ENCODE results near the gene SETD3. TPM values are rescaled to one million over a fixed set of nuclear protein-coding genes. Genes with fewer than 3 reads are reported as not detected.

The SETD3 gene
- total and polyA plus RNA-seq, 10 of the 15 experiments (the other 5 are each of a cell fraction or from before 2014, with no cell fraction given), result 11.3 to 44.2 (median 36.5) TPM

- RAD21 ChIA-PET (ENCODE audit: unreplicated experiment), result no interaction called here
- Histone ChIP-seq H3K9me3 (replicated peaks; ENCODE audit: control insufficient read depth, insufficient read depth, low read length) (peaks cover 3% of the 10 kb centered on the region; the same call in 2 of the 3 replicates), H3K27ac (ENCODE audit: control insufficient read depth, insufficient read depth) (no peak overlapping the region), H3K36me3 (ENCODE audit: control insufficient read depth in 2 of 2, insufficient read depth in 2 of 2, low read length in 1 of 2) (peaks cover 7 to 13% of the 10 kb centered on the region in 2 experiments; a peak in 3 of 4 replicates), H3K27me3 (replicated peaks in 1 of 2; ENCODE audit: control insufficient read depth in 2 of 2, insufficient read depth in 2 of 2, low read length in 1 of 2) (no peaks in the 10 kb centered on the region), H3K4me2 (ENCODE audit: control insufficient read depth, insufficient read depth) (no peak overlapping the region), H3K4me3 (no peak overlapping the region), H3K79me2 (ENCODE audit: control insufficient read depth, insufficient read depth, low read length) (no peaks in the 10 kb centered on the region), H4K20me1 (ENCODE audit: control insufficient read depth, insufficient read depth) (no peaks in the 10 kb centered on the region), H2AFZ (ENCODE audit: control insufficient read depth, low read depth, low read length) (no peak overlapping the region), H3K4me1 (ENCODE audit: control insufficient read depth, insufficient read depth, low read length) (no peaks in the 10 kb centered on the region), H3K9ac (ENCODE audit: control insufficient read depth, insufficient read depth, low read length) (no peak overlapping the region)
- BruUV-seq (replicated peaks), result no TSS peak
- intact Hi-C loops (cut with micrococcal nuclease; ENCODE audit: unreplicated experiment), result no loop called here
- no peak for FAIRE-seq
- DNase-seq (ENCODE audit: low read depth, low spot score), result no peak
- POLR2A ChIA-PET, result no interaction called here
- CTCF ChIA-PET, result interaction anchor here (1.6 kb wide), 1 partner anchor 11 kb away, joined by 6 read pairs; no protein-coding TSS in a partner anchor
- in situ Hi-C loops (cut with MboI), result no loop called here
- ATAC-seq, result no peak
- SMC1A ChIA-PET (ENCODE audit: uncharacterized antibody, unreplicated experiment), result interaction anchor here (1.6 kb wide), 1 partner anchor 11 kb away, joined by 7 read pairs; no protein-coding TSS in a partner anchor
- 88% methylated on average over 12 of the region's 12 CpGs for WGBS (ENCODE audit: insufficient coverage, insufficient replicate concordance, low lambda C conversion rate, missing lambda C conversion rate)
- TF ChIP-seq CUX1 (IDR thresholded peaks at IDR 0.05; ENCODE audit: insufficient replicate concordance, low read depth, low read length), result no peak
- no peak for TF ChIP-seq NR2C2 (IDR thresholded peaks at IDR 0.05; ENCODE audit: borderline replicate concordance, control insufficient read depth, insufficient read length, low read depth)
- no peak for TF ChIP-seq ESRRA (IDR thresholded peaks at IDR 0.05; ENCODE audit: low read length)
- no peak for TF ChIP-seq REST (IDR thresholded peaks at IDR 0.05; ENCODE audit: low read depth, low read length)
- no peak for TF ChIP-seq EGR1 (IDR thresholded peaks at IDR 0.05; ENCODE audit: borderline replicate concordance in 1 of 2, low read depth in 2 of 2, low read length in 2 of 2)
- no peak for TF ChIP-seq NFIC (IDR thresholded peaks at IDR 0.05; ENCODE audit: low read depth, low read length)
- no peak for TF ChIP-seq ZNF592 (IDR thresholded peaks at IDR 0.05)
Measured at GRCh38 chr14:99426813-99427346, 53.8 kb downstream of the SETD3 start.

Data from GM12878 (cell line).